GM06990 (cell line): ENCODE data around the gene KIF5A.

Experiments used
- DNase-seq: peaks from one replicate; pipeline ENCODE4 v3.0.0-alpha.2; 2011; ENCODE audit not compliant: insufficient read length; ENCODE audit errors: extremely low read depth
- H3K27me3 ChIP-seq: replicated peaks from 2 replicates; pipeline ENCODE4 v1.6.0; 2011; ENCODE audit warnings: low read length; ENCODE audit not compliant: control insufficient read depth, insufficient read depth
- H3K36me3 ChIP-seq: 2 replicates; pipeline ENCODE4 v1.5.1; 2011; ENCODE audit warnings: low read length; ENCODE audit not compliant: control insufficient read depth, insufficient read depth
- H3K4me3 ChIP-seq: replicated peaks from 2 replicates; pipeline ENCODE4 v1.5.1; 2011; ENCODE audit warnings: low read depth, mild to moderate bottlenecking, control low read depth, low read length
- TF ChIP-seq, protein P1 (sequence below): IDR thresholded peaks from 2 replicates; pipeline ENCODE4 v1.5.1; 2011; ENCODE audit warnings: low read length, control low read depth, mild to moderate bottlenecking, inconsistent platforms; ENCODE audit not compliant: insufficient read depth, poor library complexity, severe bottlenecking

KIF5A gene

DNA sequence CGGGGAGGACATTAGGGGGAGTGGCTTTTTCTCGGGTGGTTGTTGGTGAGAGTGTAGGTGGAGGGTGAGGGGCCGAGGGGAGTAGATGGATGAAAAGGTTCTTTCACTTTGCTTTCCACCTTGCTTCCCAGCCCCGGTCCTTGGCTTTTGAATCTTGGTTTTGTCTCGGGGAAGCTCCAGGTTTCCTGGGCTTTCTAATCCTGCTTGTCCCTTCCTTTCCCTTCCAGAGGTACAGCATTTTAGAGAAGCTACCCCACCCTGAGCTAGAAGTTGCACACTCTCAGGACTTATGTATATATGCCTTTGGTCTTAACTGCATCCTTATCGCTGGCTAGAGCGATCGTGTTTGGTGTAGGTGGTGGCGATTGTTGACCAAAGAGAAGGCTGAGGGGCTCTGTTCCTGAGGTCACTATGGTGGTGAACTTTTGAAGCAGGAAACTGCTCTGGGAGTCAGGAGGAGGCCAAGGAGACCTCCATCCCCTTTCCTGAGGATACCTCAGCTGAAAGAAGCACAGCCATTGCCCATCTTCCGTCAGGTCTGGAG lies 42.0 kb downstream of the KIF5A start:
- Histone ChIP-seq H3K4me3 (peak overlapping the region; percentile 75), H3K36me3 (peaks cover 6% of the 10 kb centered on the region), H3K27me3 (no peaks in the 10 kb centered on the region)
- TF ChIP-seq, protein P1, sequence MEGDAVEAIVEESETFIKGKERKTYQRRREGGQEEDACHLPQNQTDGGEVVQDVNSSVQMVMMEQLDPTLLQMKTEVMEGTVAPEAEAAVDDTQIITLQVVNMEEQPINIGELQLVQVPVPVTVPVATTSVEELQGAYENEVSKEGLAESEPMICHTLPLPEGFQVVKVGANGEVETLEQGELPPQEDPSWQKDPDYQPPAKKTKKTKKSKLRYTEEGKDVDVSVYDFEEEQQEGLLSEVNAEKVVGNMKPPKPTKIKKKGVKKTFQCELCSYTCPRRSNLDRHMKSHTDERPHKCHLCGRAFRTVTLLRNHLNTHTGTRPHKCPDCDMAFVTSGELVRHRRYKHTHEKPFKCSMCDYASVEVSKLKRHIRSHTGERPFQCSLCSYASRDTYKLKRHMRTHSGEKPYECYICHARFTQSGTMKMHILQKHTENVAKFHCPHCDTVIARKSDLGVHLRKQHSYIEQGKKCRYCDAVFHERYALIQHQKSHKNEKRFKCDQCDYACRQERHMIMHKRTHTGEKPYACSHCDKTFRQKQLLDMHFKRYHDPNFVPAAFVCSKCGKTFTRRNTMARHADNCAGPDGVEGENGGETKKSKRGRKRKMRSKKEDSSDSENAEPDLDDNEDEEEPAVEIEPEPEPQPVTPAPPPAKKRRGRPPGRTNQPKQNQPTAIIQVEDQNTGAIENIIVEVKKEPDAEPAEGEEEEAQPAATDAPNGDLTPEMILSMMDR, result no peak
- no peak for DNase-seq

DNA sequence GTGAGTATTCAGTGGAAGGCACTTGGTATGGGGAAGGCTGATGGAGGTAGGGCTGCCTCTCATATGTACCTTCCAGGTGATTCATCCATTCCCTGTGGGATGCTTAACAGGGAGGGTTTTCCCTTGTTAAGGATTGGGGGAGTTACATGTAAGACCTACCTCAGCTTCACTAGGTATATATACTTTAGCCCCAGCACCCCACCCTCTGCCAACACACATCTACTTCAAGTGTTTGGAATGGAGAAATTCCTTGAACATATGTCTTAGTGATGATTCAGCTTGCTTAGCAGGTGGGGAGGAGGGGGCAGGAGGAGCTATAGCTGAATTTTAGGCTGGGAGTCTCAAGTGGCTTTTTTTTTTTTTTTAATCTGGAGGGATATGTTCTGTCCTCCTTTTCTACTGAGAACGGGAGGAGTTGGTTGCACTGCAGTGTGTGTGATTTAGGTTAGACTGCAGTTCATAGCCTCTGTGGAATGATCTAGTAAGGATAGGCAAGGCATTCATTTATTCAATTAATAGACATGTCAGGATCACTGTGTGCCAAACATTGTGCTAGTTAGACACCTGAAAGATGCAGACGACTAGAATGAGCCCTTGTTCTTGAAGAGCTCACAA lies 42.8 kb downstream of the KIF5A start:
- Histone ChIP-seq H3K27me3 (no peaks in the 10 kb centered on the region), H3K4me3 (no peak overlapping the region), H3K36me3 (peaks cover 6% of the 10 kb centered on the region)
- DNase-seq, result no peak
- TF ChIP-seq, protein P1, result no peak

DNA sequence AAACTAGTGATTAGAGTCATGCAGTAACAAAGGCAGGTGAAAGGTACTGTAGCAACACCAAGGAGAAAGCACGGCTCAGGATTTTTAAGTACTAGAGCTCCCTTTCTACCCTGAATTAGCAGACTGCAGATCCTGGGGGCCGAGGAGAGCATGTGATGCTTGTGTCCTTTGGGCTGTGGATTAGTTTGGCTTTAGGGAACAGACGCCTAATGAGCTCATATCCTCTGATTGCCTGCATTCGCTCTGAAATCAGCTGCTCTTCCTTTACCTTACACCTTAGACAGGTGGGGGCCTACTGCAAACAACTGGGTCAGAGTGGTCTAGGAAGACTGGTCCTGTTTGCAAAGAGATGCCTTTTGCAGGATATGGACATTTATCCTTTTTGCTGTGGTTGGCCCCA lies 43.3 kb downstream of the KIF5A start:
- Histone ChIP-seq H3K4me3 (no peak overlapping the region), H3K27me3 (no peaks in the 10 kb centered on the region), H3K36me3 (peaks cover 8% of the 10 kb centered on the region)
- DNase-seq, result no peak
- TF ChIP-seq, protein P1, result no peak

DNA sequence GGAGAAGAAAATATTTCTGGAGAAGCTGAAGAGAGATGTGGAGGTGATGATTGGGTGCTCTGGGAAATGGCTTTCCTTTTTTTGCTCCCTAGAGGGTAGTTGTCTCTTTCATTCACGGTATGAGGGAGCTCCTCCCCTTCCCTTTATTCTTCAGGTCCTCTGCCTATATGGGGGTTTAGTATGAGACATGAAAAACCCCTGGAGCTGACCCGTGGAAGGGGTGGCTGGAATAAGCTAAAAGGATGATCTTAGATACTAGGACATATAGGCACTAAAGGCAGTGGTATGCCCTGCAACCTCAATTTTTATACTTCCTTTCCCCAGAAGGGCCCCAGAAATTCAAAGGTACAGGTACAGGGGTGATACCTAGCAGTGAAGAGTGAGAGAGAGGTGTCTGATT lies 50.6 kb downstream of the KIF5A start:
- peaks cover 19% of the 10 kb centered on the region for H3K36me3 ChIP-seq
- no peaks in the 10 kb centered on the region for H3K27me3 ChIP-seq
- H3K4me3 ChIP-seq, result no peak overlapping the region
- TF ChIP-seq, protein P1, result no peak
- no peak for DNase-seq

DNA sequence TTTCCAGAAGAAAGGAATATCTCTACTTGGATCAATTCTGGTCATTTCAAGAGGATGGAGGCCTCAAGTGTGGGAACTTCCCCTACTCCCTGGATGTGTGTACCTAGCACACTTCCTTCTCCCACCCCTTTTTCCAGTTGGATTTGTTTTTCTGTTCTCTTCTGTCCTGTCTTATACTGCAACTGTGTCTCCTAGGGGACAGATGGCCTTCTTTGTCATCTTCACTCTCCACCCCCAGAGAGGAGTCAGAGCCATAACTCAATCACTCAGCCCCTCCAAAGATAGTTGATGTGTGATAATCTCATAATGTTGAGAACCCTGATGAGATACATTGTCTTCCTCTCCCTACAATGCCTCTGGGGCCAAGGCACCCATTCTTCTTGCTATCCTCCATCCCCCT lies 52.7 kb downstream of the KIF5A start:
- H3K36me3 ChIP-seq, result peaks cover 16% of the 10 kb centered on the region
- TF ChIP-seq, protein P1, result no peak
- H3K4me3 ChIP-seq, result no peak overlapping the region
- DNase-seq, result no peak
- no peaks in the 10 kb centered on the region for H3K27me3 ChIP-seq
